Colonic mucosa (tissue), 4 donors: Measurements from ENCODE around the gene PCDH18. TPM values are rescaled to one million over a fixed set of nuclear protein-coding genes. Genes with fewer than 3 reads are reported as not detected.
"Not testable (repeated sequence)": the region's sequence is repeated elsewhere in the genome, so short reads cannot be mapped to it uniquely, and the experiment has no call there.

ENCODE experiments used
- DNase-seq: peaks from one replicate; pipeline ENCODE4 v3.0.0-alpha.2; 2020
- H3K27ac ChIP-seq: fragments of 200-600 bp; one replicate; pipeline ENCODE4 v1.8.0; 2021
- H3K27me3 ChIP-seq: fragments of 200-600 bp; one replicate; pipeline ENCODE4 v1.8.0; 2021
- H3K36me3 ChIP-seq: fragments of 200-600 bp; one replicate; pipeline ENCODE4 v1.8.0; 2021
- H3K4me1 ChIP-seq: fragments of 200-600 bp; one replicate; pipeline ENCODE4 v1.8.0; 2021; ENCODE audit warnings: mild to moderate bottlenecking
- H3K4me3 ChIP-seq: fragments of 200-600 bp; one replicate; pipeline ENCODE4 v1.8.0; 2021
- H3K9ac ChIP-seq, 2 donors: one replicate each; pipeline ENCODE4 v1.7.0; 2013; ENCODE audit warnings: control low read depth in 2 of 2, low read depth in 2 of 2, low read length in 2 of 2
- H3K9me3 ChIP-seq: fragments of 200-600 bp; one replicate; pipeline ENCODE4 v1.8.0; 2021
- intact Hi-C: fragments of 100-400 bp; cut with DNase I; formaldehyde crosslinking; loops from one replicate; pipeline ENCODE4 v1.14.1; 2022
- total RNA-seq, 2 donors: library from RNA; stranded (reverse); fragmentation: NEBNext Ultra II Directional in 1 of 2; extraction: Animal tissue kit (Norgen Biotek cat#: 25700) in 1 of 2; gene quantifications; one replicate each; pipeline ENCODE4 v1.2.1, GENCODE V29; 2021
- TF ChIP-seq, protein P1 (sequence below): fragments of 200-600 bp; IDR thresholded peaks from one replicate; pipeline ENCODE4 v1.8.0; 2022; ENCODE audit warnings: antibody characterized with exemption, mild to moderate bottlenecking
- donor health status: healthy.
- donor health status: DM: no; HTN: no; CAD: no.
- donor health status: DM: no; HTN: no; CAD: no.

The PCDH18 gene
- total RNA-seq, 2 donors from 2014 or later = 6.3 to 8.8 TPM

DNA sequence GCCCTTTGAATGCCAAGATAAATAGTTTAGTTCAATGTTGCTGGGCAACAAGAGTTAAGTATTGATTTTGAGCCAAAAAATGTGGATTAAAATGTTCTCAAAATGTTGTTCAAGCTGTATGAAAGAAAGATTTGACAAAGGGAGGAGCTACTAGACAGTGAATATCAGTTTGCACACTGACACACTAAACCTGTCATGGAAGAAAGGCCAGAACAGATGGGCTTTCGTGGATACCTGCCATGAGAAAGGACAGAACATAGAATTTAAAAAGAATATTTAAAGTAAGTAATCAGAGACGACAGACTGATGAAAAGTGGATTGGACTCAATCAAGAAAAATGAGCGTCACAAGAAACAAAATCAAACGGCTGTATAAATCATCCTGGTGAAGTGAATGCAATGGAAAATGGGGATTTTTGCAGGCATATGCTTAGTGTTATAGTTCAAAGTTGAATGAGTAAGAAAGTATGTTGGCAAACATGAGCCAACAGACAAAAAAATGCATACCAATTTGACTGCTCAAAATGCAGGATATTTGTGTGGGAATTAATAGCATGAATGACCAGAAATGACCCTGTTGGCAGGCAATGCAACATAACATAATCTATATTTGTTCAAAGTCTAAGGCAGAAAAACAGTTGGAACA, 7.4 kb downstream of the PCDH18 start:
- H3K27ac ChIP-seq = no peak overlapping the region
- DNase-seq = no peak
- intact Hi-C loops = no loop called here

DNA sequence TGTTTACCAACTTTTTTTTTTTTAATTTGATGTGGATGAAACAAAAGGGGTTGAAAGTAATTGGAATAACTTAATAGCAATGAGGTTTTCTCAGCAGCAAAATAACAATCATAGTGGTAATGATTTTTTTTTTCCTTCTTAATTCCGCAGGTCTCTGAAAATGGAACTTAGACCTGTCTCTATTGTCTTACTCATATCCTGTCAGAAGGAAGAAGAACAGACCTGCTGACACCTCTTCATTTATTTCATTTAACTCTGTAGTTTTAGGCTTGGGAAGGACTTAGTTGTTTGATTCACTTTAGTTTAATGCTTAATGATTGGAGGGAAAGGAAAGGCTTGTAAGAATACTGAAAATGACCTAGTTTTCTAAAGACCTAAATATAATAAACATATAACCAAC, 9.0 kb downstream of the PCDH18 start:
- no peaks in the 10 kb centered on the region for H3K27me3 ChIP-seq
- H3K4me3 ChIP-seq = no peak overlapping the region
- intact Hi-C loops = no loop called here
- DNase-seq = no peak
- H3K9me3 ChIP-seq = no peaks in the 10 kb centered on the region
- TF ChIP-seq, protein P1, sequence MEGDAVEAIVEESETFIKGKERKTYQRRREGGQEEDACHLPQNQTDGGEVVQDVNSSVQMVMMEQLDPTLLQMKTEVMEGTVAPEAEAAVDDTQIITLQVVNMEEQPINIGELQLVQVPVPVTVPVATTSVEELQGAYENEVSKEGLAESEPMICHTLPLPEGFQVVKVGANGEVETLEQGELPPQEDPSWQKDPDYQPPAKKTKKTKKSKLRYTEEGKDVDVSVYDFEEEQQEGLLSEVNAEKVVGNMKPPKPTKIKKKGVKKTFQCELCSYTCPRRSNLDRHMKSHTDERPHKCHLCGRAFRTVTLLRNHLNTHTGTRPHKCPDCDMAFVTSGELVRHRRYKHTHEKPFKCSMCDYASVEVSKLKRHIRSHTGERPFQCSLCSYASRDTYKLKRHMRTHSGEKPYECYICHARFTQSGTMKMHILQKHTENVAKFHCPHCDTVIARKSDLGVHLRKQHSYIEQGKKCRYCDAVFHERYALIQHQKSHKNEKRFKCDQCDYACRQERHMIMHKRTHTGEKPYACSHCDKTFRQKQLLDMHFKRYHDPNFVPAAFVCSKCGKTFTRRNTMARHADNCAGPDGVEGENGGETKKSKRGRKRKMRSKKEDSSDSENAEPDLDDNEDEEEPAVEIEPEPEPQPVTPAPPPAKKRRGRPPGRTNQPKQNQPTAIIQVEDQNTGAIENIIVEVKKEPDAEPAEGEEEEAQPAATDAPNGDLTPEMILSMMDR = no peak
- no peaks in the 10 kb centered on the region for H3K36me3 ChIP-seq
- no peak overlapping the region for H3K9ac ChIP-seq
- H3K27ac ChIP-seq = no peak overlapping the region
- H3K4me1 ChIP-seq = no peaks in the 10 kb centered on the region

More for the DNA sequence above, 7.4 kb downstream of the PCDH18 start:
- no peaks in the 10 kb centered on the region for H3K4me1 ChIP-seq
- TF ChIP-seq, protein P1 = no peak
- no peak overlapping the region for H3K9ac ChIP-seq
- H3K27me3 ChIP-seq = no peaks in the 10 kb centered on the region
- H3K36me3 ChIP-seq = no peaks in the 10 kb centered on the region
- H3K9me3 ChIP-seq = no peaks in the 10 kb centered on the region
- H3K4me3 ChIP-seq = no peak overlapping the region

DNA sequence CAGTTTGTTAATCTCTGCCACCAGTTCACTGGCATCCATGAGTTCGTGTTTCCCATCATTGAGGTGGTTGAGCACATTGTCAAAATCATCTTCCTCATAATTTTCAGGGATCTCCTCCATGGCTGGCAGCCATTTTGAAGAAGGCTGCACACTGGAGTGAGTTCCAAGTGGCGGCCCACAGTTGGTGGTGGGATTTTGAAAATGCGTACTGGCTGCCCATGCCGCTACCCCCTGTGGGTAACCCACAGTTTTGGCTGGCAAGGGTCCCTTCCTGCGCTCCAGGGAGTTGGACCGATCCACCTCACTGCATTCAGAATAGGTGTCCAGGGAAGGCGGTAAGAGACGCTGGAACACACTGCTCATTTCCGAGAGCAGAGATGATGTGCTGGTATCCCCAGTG, 11.2 kb downstream of the PCDH18 start:
- no peak overlapping the region for H3K27ac ChIP-seq
- H3K4me1 ChIP-seq = no peaks in the 10 kb centered on the region
- intact Hi-C loops = no loop called here
- no peaks in the 10 kb centered on the region for H3K36me3 ChIP-seq
- TF ChIP-seq, protein P1 = no peak
- no peak for DNase-seq
- no peaks in the 10 kb centered on the region for H3K9me3 ChIP-seq
- H3K9ac ChIP-seq = no peak overlapping the region
- no peak overlapping the region for H3K4me3 ChIP-seq
- no peaks in the 10 kb centered on the region for H3K27me3 ChIP-seq

DNA sequence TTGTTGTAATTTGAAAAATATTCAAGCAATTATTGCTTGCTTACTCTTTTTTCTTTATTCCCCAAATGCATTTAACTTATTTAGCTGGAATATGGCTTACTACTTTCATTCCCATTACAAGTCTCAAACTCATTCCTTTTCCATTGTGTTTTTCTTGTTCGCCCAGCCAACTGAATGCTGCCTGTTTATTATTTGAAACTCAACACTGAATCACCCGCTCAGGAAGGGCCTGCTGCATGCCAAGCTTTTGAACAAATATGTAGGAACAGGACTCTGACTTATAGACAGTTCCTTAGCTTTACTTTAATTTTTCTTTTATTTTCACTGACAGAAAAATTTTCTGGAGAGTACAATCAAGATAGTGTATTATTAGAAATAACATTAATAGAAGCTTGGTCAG, 12.9 kb downstream of the PCDH18 start:
- Histone ChIP-seq H3K27me3 (no peaks in the 10 kb centered on the region), H3K4me3 (no peak overlapping the region), H3K4me1 (no peaks in the 10 kb centered on the region), H3K9me3 (no peaks in the 10 kb centered on the region), H3K27ac (no peak overlapping the region), H3K36me3 (no peaks in the 10 kb centered on the region), H3K9ac (no peak overlapping the region)
- TF ChIP-seq, protein P1 = no peak
- intact Hi-C loops = no loop called here
- DNase-seq = no peak

DNA sequence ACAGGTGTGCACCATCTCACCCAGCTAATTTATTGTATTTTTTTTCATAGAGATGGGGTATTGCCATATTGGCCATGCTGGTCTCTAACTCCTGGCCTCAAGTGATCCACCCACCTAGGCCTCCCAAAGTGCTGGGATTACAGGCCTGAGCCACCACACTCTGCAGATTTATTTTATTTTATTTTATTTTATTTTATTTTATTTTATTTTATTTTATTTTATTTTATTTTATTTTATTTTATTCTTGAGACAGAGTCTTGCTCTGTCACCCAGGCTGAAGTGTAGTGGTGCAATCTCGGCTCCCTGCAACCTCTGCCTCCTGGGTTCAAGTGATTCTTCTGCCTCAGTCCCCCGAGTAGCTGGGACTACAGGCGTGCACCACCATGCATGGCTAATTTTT, 15.0 kb downstream of the PCDH18 start:
- intact Hi-C loops, H3K9ac ChIP-seq, H3K4me1 ChIP-seq, H3K9me3 ChIP-seq, DNase-seq, H3K36me3 ChIP-seq, H3K27ac ChIP-seq, H3K4me3 ChIP-seq, H3K27me3 ChIP-seq: not testable (repeated sequence)

DNA sequence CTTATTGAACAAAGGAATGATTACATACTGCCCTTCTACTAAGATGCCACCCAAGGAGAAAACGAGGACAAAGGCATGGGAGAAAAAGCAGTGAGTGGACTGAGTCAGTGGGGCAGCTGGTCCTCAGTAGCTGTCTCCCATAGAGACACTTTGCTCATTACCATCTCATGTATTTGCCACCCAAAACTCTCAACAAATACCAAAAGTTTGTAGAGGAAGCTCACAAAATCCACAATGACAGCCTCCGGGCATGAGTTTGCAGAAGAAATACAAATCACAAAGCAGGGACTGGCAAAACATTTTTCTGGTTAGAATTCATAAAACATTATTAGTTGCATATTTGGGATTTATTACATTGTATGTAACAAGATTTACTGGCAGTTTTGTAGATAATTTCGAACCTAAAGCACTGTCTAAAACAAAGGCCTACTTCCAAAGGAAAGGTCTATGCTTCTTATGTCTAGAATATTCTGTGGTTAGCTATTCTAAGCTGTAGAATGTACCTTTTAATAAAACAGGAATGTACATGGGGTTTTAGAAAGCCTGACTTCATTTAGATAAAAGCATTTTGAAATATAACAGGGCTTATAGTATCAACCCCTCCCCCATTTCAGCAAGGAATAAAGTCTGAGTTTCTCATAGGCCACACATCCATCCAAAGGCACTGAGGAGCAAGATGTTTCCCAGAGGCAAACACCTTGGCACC, 17.7 kb downstream of the PCDH18 start:
- Histone ChIP-seq H3K9ac (no peak overlapping the region), H3K36me3 (no peaks in the 10 kb centered on the region), H3K27me3 (no peaks in the 10 kb centered on the region), H3K27ac (no peak overlapping the region), H3K4me1 (no peaks in the 10 kb centered on the region), H3K9me3 (no peaks in the 10 kb centered on the region), H3K4me3 (no peak overlapping the region)
- TF ChIP-seq, protein P1 = no peak
- intact Hi-C loops = no loop called here
- DNase-seq = no peak
